ENCODE results near the gene CDKN2B-AS1.
"Not testable (repeated sequence)": the region's sequence is repeated elsewhere in the genome, so short reads cannot be mapped to it uniquely, and the experiment has no call there.

Gene CDKN2B-AS1

DNA sequence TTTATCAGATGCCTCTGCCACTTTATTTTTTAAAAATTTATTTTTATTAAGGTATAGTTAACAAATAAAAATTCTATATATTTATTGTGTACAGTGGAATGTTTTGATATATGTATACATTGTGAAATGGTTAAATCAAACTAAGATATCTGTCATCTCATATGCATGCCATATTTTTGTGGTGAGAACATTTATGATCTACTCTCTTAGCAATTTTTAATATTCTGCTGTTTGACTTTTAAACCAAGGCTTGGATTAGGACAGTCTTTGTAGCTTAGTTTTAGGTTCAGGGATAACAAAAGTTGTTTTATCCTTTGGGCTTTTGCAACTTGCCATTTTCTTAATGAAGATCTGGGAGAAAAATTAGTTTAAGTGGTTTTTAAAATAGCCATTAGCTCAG lies 60.5 kb downstream of the CDKN2B-AS1 start:
- Histone ChIP-seq H2BK15ac (ENCODE audit: low read length) (no peak overlapping the region), H3K9me3 (replicated peaks in 1 of 2; ENCODE audit: control insufficient read depth in 2 of 2, insufficient read depth in 1 of 2, low read depth in 1 of 2, low read length in 2 of 2) (no peaks in the 10 kb centered on the region), H2BK5ac (ENCODE audit: low read length) (no peak overlapping the region), H3K9ac (ENCODE audit: low read depth, low read length, poor library complexity) (no peak overlapping the region), H3K36me3 (replicated peaks in 1 of 2; ENCODE audit: control insufficient read depth in 2 of 2, insufficient read depth in 2 of 2, low read length in 2 of 2) (no peaks in the 10 kb centered on the region), H3K27me3 (ENCODE audit: control insufficient read depth in 3 of 3, insufficient read depth in 3 of 3, low read depth in 1 of 3, low read length in 3 of 3) (no peaks in the 10 kb centered on the region), H4K8ac (ENCODE audit: low read depth, low read length) (no peak overlapping the region), H3K18ac (ENCODE audit: low read length) (no peak overlapping the region), H3K4me3 (ENCODE audit: low read length in 2 of 2) (no peak overlapping the region), H2BK12ac (ENCODE audit: low read length) (no peak overlapping the region), H4K91ac (ENCODE audit: low read depth, low read length, poor library complexity) (no peak overlapping the region), H3K79me1 (ENCODE audit: low read depth, low read length) (no peaks in the 10 kb centered on the region), H3K14ac (ENCODE audit: low read length) (no peak overlapping the region), H2AK5ac (ENCODE audit: low read depth, low read length) (no peak overlapping the region), H3K27ac (replicated peaks; ENCODE audit: low read length) (no peak overlapping the region), H3K4me2 (ENCODE audit: insufficient read depth, low read length, poor library complexity, severe bottlenecking) (no peak overlapping the region), H2BK120ac (ENCODE audit: low read depth, low read length) (no peak overlapping the region), H3K23ac (ENCODE audit: low read depth, low read length, poor library complexity) (no peak overlapping the region), H3K4ac (ENCODE audit: low read length) (no peak overlapping the region), H3K4me1 (ENCODE audit: control insufficient read depth in 2 of 2, insufficient read depth in 1 of 2, low read depth in 1 of 2, low read length in 2 of 2) (peaks cover 0 to 4% of the 10 kb centered on the region in 2 donors), H2AFZ (ENCODE audit: low read length) (no peak overlapping the region)
- no peak for DNase-seq (ENCODE audit: low spot score)

- Histone ChIP-seq H3K4me3 (ENCODE audit: low read length in 2 of 2) (no peak overlapping the region), H3K18ac (ENCODE audit: low read length) (no peak overlapping the region), H4K8ac (ENCODE audit: low read depth, low read length) (no peak overlapping the region), H3K23ac (ENCODE audit: low read depth, low read length, poor library complexity) (no peak overlapping the region), H2BK15ac (ENCODE audit: low read length) (no peak overlapping the region), H3K4ac (ENCODE audit: low read length) (no peak overlapping the region), H2BK120ac (ENCODE audit: low read depth, low read length) (no peak overlapping the region), H2AK5ac (ENCODE audit: low read depth, low read length) (no peak overlapping the region), H2AFZ (ENCODE audit: low read length) (no peak overlapping the region), H3K36me3 (replicated peaks in 1 of 2; ENCODE audit: control insufficient read depth in 2 of 2, insufficient read depth in 2 of 2, low read length in 2 of 2) (no peaks in the 10 kb centered on the region), H2BK5ac (ENCODE audit: low read length) (no peak overlapping the region), H3K4me1 (ENCODE audit: control insufficient read depth in 2 of 2, insufficient read depth in 1 of 2, low read depth in 1 of 2, low read length in 2 of 2) (peaks cover 0 to 4% of the 10 kb centered on the region in 2 donors), H2BK12ac (ENCODE audit: low read length) (no peak overlapping the region), H3K27ac (replicated peaks; ENCODE audit: low read length) (no peak overlapping the region), H3K27me3 (ENCODE audit: control insufficient read depth in 3 of 3, insufficient read depth in 3 of 3, low read depth in 1 of 3, low read length in 3 of 3) (no peaks in the 10 kb centered on the region), H3K14ac (ENCODE audit: low read length) (no peak overlapping the region), H3K9me3 (replicated peaks in 1 of 2; ENCODE audit: control insufficient read depth in 2 of 2, insufficient read depth in 1 of 2, low read depth in 1 of 2, low read length in 2 of 2) (no peaks in the 10 kb centered on the region), H3K9ac (ENCODE audit: low read depth, low read length, poor library complexity) (no peak overlapping the region), H3K4me2 (ENCODE audit: insufficient read depth, low read length, poor library complexity, severe bottlenecking) (no peak overlapping the region), H4K91ac (ENCODE audit: low read depth, low read length, poor library complexity) (no peak overlapping the region), H3K79me1 (ENCODE audit: low read depth, low read length) (no peaks in the 10 kb centered on the region)
- no peak for DNase-seq (ENCODE audit: low spot score)
- WGBS, 2 donors (ENCODE audit: extremely low coverage in 2 of 2, insufficient read length in 2 of 2, insufficient replicate concordance in 1 of 2), result no CpG with 5 or more reads among the region's 3 CpGs
These were observed 61.8 kb downstream of the CDKN2B-AS1 start for GRCh38 chr9:22056402-22056801.

- not testable (repeated sequence) for H4K8ac ChIP-seq (ENCODE audit: low read depth, low read length); H3K18ac ChIP-seq (ENCODE audit: low read length); H3K23ac ChIP-seq (ENCODE audit: low read depth, low read length, poor library complexity); H3K27me3 ChIP-seq (ENCODE audit: control insufficient read depth in 3 of 3, insufficient read depth in 3 of 3, low read depth in 1 of 3, low read length in 3 of 3); H3K79me1 ChIP-seq (ENCODE audit: low read depth, low read length); H2BK120ac ChIP-seq (ENCODE audit: low read depth, low read length); H3K9ac ChIP-seq (ENCODE audit: low read depth, low read length, poor library complexity); H2AK5ac ChIP-seq (ENCODE audit: low read depth, low read length); H3K4ac ChIP-seq (ENCODE audit: low read length); H3K4me3 ChIP-seq (ENCODE audit: low read length in 2 of 2); H3K27ac ChIP-seq (replicated peaks; ENCODE audit: low read length); H2AFZ ChIP-seq (ENCODE audit: low read length); H3K4me1 ChIP-seq (ENCODE audit: control insufficient read depth in 2 of 2, insufficient read depth in 1 of 2, low read depth in 1 of 2, low read length in 2 of 2); H2BK15ac ChIP-seq (ENCODE audit: low read length); DNase-seq (ENCODE audit: low spot score); H4K91ac ChIP-seq (ENCODE audit: low read depth, low read length, poor library complexity); H3K36me3 ChIP-seq (replicated peaks in 1 of 2; ENCODE audit: control insufficient read depth in 2 of 2, insufficient read depth in 2 of 2, low read length in 2 of 2); H2BK5ac ChIP-seq (ENCODE audit: low read length); H3K14ac ChIP-seq (ENCODE audit: low read length); H2BK12ac ChIP-seq (ENCODE audit: low read length); H3K9me3 ChIP-seq (replicated peaks in 1 of 2; ENCODE audit: control insufficient read depth in 2 of 2, insufficient read depth in 1 of 2, low read depth in 1 of 2, low read length in 2 of 2); H3K4me2 ChIP-seq (ENCODE audit: insufficient read depth, low read length, poor library complexity, severe bottlenecking)
- WGBS, 2 donors (ENCODE audit: extremely low coverage in 2 of 2, insufficient read length in 2 of 2, insufficient replicate concordance in 1 of 2), result no CpG with 5 or more reads among the region's 6 CpGs
These were observed 63.4 kb downstream of the CDKN2B-AS1 start for GRCh38 chr9:22057972-22058371.

DNA sequence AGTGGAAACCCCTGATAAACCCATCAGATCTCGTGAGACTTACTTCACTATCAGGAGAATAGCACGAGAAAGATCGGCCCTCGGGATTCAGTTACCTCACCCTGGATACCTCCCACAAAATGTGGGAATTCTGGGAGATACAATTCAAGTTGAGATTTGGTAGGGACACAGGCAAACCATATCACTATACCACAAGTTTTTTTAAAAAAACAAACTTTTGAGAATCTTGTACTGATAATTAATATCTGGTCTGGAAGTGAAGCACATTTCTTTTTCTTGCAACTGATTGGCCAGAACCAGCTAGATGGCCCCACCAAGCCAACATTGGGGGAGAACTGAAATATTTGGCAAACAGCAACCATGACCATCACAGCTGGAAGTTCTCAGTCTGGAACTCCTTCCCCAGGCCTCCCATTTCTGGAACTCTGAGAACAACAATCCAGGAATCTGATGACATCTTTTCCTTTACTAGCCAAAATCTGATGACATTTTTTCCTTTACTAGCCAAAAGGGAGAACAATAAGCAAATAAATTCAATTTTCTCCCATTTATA lies 66.3 kb downstream of the CDKN2B-AS1 start:
- H3K79me1 ChIP-seq (ENCODE audit: low read depth, low read length), result no peaks in the 10 kb centered on the region
- H2AFZ ChIP-seq (ENCODE audit: low read length), result no peak overlapping the region
- no peak overlapping the region for H3K4ac ChIP-seq (ENCODE audit: low read length)
- H3K36me3 ChIP-seq (replicated peaks in 1 of 2; ENCODE audit: control insufficient read depth in 2 of 2, insufficient read depth in 2 of 2, low read length in 2 of 2), result no peaks in the 10 kb centered on the region
- DNase-seq (ENCODE audit: low spot score), result no peak
- H3K14ac ChIP-seq (ENCODE audit: low read length), result no peak overlapping the region
- no peak overlapping the region for H3K18ac ChIP-seq (ENCODE audit: low read length)
- no peak overlapping the region for H2BK120ac ChIP-seq (ENCODE audit: low read depth, low read length)
- no peaks in the 10 kb centered on the region for H3K27me3 ChIP-seq (ENCODE audit: control insufficient read depth in 3 of 3, insufficient read depth in 3 of 3, low read depth in 1 of 3, low read length in 3 of 3)
- H4K91ac ChIP-seq (ENCODE audit: low read depth, low read length, poor library complexity), result no peak overlapping the region
- H2BK15ac ChIP-seq (ENCODE audit: low read length), result no peak overlapping the region
- H3K4me3 ChIP-seq (ENCODE audit: low read length in 2 of 2), result no peak overlapping the region
- no peaks in the 10 kb centered on the region for H3K9me3 ChIP-seq (replicated peaks in 1 of 2; ENCODE audit: control insufficient read depth in 2 of 2, insufficient read depth in 1 of 2, low read depth in 1 of 2, low read length in 2 of 2)
- H2BK12ac ChIP-seq (ENCODE audit: low read length), result no peak overlapping the region
- no peak overlapping the region for H3K4me2 ChIP-seq (ENCODE audit: insufficient read depth, low read length, poor library complexity, severe bottlenecking)
- no peak overlapping the region for H4K8ac ChIP-seq (ENCODE audit: low read depth, low read length)
- WGBS, 2 donors (ENCODE audit: extremely low coverage in 2 of 2, insufficient read length in 2 of 2, insufficient replicate concordance in 1 of 2), result no CpG with 5 or more reads among the region's 4 CpGs
- H3K23ac ChIP-seq (ENCODE audit: low read depth, low read length, poor library complexity), result no peak overlapping the region
- no peak overlapping the region for H2AK5ac ChIP-seq (ENCODE audit: low read depth, low read length)
- H3K27ac ChIP-seq (replicated peaks; ENCODE audit: low read length), result no peak overlapping the region
- no peak overlapping the region for H2BK5ac ChIP-seq (ENCODE audit: low read length)
- H3K9ac ChIP-seq (ENCODE audit: low read depth, low read length, poor library complexity), result no peak overlapping the region
- no peaks in the 10 kb centered on the region for H3K4me1 ChIP-seq (ENCODE audit: control insufficient read depth in 2 of 2, insufficient read depth in 1 of 2, low read depth in 1 of 2, low read length in 2 of 2)
